Measurements from ENCODE around the gene DAPK3.
"Not testable (repeated sequence)": the region's sequence is repeated elsewhere in the genome, so short reads cannot be mapped to it uniquely, and the experiment has no call there.

DNA sequence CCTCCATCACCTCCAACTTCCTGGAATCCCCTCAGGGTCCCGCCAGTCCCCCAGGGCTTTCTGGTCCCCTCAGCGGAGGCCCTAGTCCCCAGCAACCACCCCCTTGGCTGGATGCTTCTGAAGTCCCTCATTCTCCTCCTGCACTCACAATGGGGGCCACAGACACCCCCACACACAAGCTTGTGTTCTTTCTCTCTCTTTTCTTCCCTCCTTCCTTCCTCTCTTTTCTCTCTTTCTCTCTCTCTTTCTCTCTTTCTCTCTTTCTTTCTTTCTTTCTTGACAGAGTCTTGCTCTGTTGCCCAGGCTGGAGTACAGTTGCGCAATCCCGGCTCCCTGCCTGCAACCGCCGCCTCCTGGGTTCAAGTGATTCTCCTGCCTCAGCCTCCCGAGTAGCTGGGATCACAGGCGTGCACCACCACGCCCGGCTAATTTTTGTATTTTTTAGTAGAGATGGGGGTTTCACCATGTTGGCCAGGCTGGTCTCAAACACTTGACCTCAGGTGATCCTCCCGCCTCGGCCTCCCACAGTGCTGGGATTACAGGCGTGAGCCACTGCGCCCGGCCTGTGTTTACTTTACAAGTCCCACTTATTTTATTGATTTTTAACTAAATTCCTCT lies 23.5 kb downstream of the DAPK3 start:
- TF ChIP-seq POLR2A (IDR thresholded peaks at IDR 0.05; ENCODE audit: low read depth, low read length); POLR2AphosphoS5 (IDR thresholded peaks at IDR 0.05; ENCODE audit: low read depth, low read length); TAF1 (IDR thresholded peaks at IDR 0.05; ENCODE audit: borderline replicate concordance, low read depth, low read length): not testable (repeated sequence)
